IPS-15b (cell line): ENCODE data around the gene FGGY.

ENCODE experiments used
- H3K27me3 ChIP-seq: one replicate; pipeline ENCODE4 v1.6.1; 2013; ENCODE audit warnings: low read length; ENCODE audit not compliant: control insufficient read depth, insufficient read depth
- H3K36me3 ChIP-seq: one replicate; pipeline ENCODE4 v1.6.1; 2013; ENCODE audit warnings: low read length; ENCODE audit not compliant: control insufficient read depth, insufficient read depth
- H3K4me1 ChIP-seq: one replicate; pipeline ENCODE4 v1.6.1; 2013; ENCODE audit warnings: mild to moderate bottlenecking, low read length; ENCODE audit not compliant: control insufficient read depth, insufficient read depth
- H3K4me3 ChIP-seq: one replicate; pipeline ENCODE4 v1.5.1; 2013; ENCODE audit warnings: low read depth, low read length
- H3K9ac ChIP-seq: one replicate; pipeline ENCODE4 v1.6.1; 2013; ENCODE audit warnings: low read depth, mild to moderate bottlenecking, low read length
- H3K9me3 ChIP-seq: one replicate; pipeline ENCODE4 v1.6.1; 2013; ENCODE audit warnings: mild to moderate bottlenecking, low read length; ENCODE audit not compliant: control insufficient read depth, insufficient read depth

FGGY gene

DNA sequence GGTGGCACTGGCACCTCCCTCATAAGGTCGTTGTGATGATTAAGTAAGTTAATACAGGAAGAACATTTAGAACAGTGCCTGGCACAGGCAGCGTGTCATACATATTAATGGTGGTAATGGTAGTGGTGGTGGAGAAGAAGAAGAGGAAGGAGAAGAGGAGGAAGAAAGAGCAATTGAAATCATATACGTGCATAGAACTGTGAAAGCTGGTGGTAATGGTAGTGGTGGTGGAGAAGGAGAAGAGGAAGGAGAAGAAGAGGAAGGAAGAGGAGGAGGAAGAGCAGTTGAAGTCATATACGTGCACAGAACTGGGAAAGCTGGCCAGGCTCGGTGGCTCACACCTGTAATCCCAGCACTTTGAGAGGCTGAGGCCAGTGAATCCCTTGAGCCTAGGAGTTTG, 396.5 kb downstream of the FGGY start:
- no peaks in the 10 kb centered on the region for H3K36me3 ChIP-seq
- H3K4me3 ChIP-seq, result no peak overlapping the region
- H3K4me1 ChIP-seq, result peaks cover 8% of the 10 kb centered on the region
- no peaks in the 10 kb centered on the region for H3K9me3 ChIP-seq
- no peaks in the 10 kb centered on the region for H3K27me3 ChIP-seq
- no peak overlapping the region for H3K9ac ChIP-seq

DNA sequence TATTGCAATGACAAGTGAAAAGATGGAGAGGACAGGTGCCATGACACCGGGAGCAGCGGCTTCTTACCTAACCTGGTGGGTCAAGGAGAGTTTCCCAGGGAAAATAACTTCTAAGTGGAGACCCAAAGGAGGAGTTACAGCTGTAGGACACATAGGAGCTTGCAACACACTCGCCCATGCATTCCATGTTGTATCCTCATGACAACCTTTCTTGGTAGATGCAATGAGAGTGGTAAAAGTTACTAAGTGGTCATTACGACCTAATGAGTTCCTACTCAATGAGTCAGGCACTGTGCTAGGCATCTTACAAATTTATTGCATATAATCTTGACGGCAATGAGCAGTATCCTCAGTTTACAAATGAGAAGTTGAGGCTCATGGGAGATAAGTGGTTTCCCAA, 398.4 kb downstream of the FGGY start:
- Histone ChIP-seq H3K36me3 (no peaks in the 10 kb centered on the region), H3K4me3 (no peak overlapping the region), H3K27me3 (no peaks in the 10 kb centered on the region), H3K9ac (no peak overlapping the region), H3K9me3 (no peaks in the 10 kb centered on the region), H3K4me1 (peaks cover 15% of the 10 kb centered on the region)

DNA sequence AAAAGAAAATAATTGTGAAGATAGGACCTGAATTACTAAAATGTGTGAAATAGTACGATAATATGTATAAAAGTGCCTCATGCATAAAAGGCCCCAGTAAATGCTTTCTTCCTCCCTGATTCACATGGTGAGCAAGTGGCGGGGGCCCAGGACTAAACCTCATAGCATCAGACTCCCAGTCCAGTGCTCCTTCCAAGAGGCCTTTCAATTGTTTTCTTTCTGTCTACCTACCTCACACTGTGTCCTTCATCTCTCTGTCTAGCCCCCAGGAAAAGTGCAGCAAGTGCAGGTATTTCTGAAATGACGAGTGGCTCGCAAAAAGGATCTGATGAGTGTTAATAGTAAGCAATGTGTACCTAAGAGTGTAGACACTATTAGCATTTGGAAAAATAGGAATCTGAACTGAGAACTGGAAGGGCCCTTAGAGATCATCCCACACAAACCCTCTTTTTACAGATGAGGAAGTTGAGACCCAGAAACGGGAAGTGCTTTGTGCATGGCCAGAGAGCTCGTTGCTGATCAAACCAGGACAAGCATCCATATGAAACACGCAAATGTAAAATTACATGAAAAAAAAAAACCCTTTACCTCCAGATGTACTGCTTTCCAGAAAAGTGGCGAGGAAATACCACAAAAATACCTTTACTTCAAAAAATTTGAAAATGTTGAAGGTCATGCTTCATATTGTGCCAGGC, 399.7 kb downstream of the FGGY start:
- Histone ChIP-seq H3K36me3 (no peaks in the 10 kb centered on the region), H3K4me3 (no peak overlapping the region), H3K27me3 (no peaks in the 10 kb centered on the region), H3K9me3 (no peaks in the 10 kb centered on the region), H3K9ac (no peak overlapping the region), H3K4me1 (peaks cover 15% of the 10 kb centered on the region)

DNA sequence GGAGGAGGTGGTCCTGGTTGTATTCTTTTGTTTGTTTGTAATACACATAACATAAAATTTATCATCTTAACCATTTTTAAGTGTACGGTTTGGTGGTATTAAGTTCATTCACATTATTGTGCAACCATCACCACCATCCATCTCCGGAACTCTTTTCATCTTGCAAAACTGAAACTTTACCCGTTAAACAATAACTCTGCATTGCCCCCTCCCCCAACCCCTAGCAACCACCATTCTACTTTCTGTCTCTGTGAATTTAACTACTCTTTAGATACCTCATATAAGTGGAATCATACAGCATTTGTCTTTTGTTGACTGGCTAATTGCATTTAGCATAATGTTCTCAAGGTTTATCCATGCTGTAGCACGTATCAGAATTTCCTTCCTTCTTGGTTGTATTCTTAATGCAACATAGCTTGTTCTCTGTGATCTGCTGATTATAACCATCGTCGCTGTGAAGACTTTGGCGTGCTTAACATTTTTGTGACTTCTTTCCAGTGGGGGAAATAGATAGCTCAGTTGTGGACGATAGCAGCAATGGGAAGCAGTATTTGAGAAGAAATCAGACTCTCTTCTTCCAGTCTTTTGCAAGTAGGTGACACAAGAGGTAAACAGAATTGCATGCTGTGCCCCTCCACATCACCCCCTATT, 400.4 kb downstream of the FGGY start:
- Histone ChIP-seq H3K9me3 (no peaks in the 10 kb centered on the region), H3K4me3 (no peak overlapping the region), H3K27me3 (no peaks in the 10 kb centered on the region), H3K4me1 (peaks cover 15% of the 10 kb centered on the region), H3K9ac (no peak overlapping the region), H3K36me3 (no peaks in the 10 kb centered on the region)

DNA sequence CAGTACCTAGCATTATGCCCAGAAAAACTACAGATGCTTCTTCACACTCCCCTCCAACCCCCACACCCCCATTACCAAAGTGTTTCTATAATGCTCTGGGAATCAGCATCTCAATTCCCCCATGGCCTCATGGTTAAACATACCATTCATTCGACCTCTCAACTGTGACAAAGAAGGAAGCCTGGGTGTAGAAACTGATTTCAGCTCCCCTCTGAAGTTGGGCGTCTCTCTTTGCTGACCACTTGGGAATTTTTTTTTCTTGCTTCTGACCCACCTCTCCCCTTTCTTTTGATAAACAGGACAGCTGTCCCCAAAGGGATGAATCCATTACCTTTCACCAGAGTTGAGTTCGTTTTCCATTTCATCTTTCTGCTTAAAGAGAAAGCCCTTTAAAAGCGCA, 401.5 kb downstream of the FGGY start:
- peaks cover 15% of the 10 kb centered on the region for H3K4me1 ChIP-seq
- H3K9ac ChIP-seq, result no peak overlapping the region
- no peak overlapping the region for H3K4me3 ChIP-seq
- H3K27me3 ChIP-seq, result no peaks in the 10 kb centered on the region
- no peaks in the 10 kb centered on the region for H3K36me3 ChIP-seq
- H3K9me3 ChIP-seq, result no peaks in the 10 kb centered on the region

DNA sequence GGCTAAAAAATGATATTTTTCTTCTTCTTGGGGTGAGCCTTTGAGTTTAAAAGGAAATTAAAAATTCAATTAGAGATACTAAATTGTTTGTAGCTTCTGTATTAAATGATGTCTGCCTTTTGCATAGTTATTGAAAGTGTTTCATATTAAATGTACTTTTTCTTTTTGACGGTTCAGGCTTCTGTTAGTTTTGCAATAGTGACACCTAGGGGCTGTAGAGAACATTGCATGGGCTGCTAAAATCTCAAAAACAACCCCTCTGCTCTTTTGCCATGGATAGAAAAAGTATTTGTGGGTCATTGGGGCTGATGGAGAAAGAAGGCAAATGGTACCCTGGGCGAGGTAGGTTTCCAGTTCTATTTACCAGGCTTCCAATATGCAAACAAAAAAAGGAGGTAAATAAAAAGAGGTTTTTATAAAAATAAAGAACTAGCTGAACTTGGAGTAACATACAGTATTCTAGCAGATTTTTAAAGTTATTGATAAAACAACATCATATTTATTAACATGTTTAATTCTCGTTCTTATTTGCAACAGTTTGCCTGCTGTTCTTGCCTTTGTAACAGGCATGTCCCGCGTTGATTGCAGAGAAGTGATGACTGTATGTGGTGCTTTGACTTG, 402.4 kb downstream of the FGGY start:
- no peaks in the 10 kb centered on the region for H3K9me3 ChIP-seq

DNA sequence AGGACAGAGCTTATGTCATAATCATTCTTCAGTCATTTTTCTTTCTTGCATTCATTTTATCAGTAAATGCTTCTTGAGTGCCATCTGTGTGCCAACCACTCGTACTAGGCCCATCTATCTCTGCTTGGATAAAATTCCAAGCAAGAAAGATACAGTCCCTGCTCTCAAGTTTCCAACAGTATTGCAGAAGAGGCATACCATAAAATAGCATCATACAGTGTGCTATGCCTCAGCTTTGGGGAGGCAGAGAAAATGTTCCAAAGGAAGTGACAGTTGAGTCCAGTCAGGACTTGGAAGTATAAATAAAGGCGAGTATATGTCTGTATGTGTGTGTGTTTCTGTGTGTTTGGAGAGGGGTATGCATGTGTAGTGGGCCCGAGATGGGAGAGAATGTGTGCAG, 404.5 kb downstream of the FGGY start:
- Histone ChIP-seq H3K36me3 (no peaks in the 10 kb centered on the region), H3K4me3 (no peak overlapping the region), H3K27me3 (no peaks in the 10 kb centered on the region), H3K9me3 (no peaks in the 10 kb centered on the region), H3K4me1 (peaks cover 15% of the 10 kb centered on the region), H3K9ac (no peak overlapping the region)

More for the DNA sequence above, 402.4 kb downstream of the FGGY start:
- Histone ChIP-seq H3K4me1 (peaks cover 15% of the 10 kb centered on the region), H3K27me3 (no peaks in the 10 kb centered on the region), H3K4me3 (no peak overlapping the region), H3K9ac (no peak overlapping the region), H3K36me3 (no peaks in the 10 kb centered on the region)

DNA sequence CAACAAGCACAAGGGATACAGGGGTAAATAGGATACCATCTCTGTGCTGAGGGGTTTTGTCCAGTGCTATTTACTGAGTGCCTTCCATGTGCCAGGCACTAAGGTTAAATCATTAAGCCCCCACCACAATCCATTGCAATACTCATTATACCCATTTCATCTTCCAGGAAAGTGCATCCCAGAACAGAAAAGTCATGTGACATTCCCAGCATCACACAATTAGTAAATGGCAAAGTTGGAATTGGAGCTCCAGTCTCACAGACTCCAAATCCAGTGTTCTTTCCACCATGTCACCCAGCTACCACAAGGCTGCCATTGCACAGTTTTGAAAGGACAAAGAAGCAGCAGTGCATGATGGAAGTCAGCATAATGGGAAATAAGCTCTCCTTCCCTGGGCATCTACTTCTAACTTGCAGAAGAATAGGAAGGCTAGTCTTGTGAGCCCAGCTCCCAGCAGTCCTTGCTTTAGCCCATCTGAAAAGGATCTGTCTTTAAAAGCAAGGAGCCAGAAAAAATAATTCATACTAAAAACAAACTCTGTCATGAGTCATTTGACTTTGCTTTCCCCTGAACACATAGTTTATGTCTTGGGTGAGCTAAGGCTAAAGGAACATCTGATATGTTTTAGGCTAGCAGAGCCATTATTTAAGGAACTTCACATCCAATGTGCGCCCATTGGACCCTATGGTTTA, 406.5 kb downstream of the FGGY start:
- Histone ChIP-seq H3K4me1 (peaks cover 7% of the 10 kb centered on the region), H3K36me3 (no peaks in the 10 kb centered on the region), H3K27me3 (no peaks in the 10 kb centered on the region)

DNA sequence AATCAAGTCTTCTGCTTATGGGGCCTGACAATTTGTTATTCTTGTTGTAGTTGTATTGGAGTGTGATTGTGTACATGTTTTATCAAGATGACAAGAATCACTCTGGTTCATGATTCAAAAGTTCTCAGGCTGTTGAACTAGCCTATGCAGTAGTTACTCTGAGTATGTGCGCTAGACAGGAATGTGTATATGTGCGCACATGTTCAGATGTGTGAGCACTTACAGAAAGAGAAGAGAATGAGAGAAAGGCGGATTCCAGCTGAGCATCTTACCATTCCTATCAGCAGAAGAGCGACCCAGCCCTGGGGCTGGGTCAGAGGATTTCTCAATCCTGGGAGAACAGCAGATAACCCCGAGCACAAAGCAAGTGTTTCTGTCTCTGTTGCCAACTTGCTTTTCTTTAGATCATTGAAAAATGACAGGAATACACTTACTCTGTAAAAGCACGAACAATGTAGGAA, 407.1 kb downstream of the FGGY start:
- Histone ChIP-seq H3K27me3 (no peaks in the 10 kb centered on the region), H3K36me3 (no peaks in the 10 kb centered on the region), H3K9me3 (no peaks in the 10 kb centered on the region), H3K4me1 (peaks cover 2% of the 10 kb centered on the region), H3K9ac (no peak overlapping the region), H3K4me3 (no peak overlapping the region)

More for the DNA sequence above, 406.5 kb downstream of the FGGY start:
- no peaks in the 10 kb centered on the region for H3K9me3 ChIP-seq
- H3K9ac ChIP-seq, result no peak overlapping the region
- H3K4me3 ChIP-seq, result no peak overlapping the region

DNA sequence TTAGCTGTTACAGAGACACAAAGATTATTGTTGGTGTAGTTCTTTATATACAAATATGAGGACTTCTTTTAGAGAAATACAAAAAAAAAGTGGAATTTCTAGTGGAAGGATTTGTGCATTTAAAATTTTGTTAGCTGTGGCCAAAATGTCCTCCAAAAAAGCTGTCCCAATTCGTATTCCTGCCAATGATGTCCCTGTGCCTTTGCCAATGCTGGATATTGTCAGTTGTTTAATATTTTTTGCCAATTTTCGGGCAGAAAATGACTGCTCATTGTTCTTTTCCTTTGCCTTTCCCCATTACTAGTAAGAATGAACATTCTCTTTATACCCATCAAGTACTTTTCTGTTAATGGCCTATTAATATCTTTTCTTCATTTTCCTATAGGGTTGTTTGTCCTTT, 407.8 kb downstream of the FGGY start:
- Histone ChIP-seq H3K9me3 (no peaks in the 10 kb centered on the region), H3K4me1 (no peaks in the 10 kb centered on the region), H3K9ac (no peak overlapping the region), H3K4me3 (no peak overlapping the region), H3K27me3 (no peaks in the 10 kb centered on the region), H3K36me3 (no peaks in the 10 kb centered on the region)

DNA sequence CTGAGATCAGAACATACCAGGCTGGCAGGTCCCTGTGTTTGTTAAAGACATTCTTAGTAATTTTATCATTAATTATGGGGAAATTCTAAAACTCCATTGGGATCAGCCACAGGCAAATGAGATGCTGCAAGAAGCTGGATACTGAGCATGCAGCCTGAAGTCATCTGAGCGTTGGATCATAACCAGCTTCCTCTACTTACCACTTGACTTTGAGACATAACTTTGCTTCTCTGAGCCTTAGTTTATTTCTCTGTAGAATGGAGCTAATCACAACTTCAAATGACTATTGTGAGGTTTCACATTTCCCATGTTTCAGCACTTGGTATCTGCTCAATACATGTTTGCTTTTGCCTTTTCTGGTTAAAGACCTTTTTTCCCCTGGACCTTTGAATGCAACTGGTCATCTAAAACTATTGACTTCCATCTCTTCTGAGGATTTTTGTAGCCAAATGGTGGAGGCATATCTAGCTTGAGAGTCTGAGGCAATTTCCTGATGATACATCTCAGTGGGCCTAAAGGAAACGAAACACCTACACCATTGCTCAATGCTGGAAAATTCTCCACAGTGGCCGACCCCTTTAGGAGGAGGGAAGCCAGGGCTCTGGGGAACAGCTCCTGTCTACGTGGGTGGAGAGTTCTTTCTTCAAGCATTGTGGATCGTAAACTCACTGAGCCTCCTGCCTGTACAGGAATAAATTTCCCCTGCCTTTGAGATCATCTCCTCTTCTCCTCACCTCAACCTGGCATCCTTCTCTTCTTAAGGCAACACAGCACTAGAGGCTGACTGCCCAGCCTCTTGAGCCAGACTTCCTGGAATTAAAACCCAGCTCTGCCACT, 408.8 kb downstream of the FGGY start:
- no peak overlapping the region for H3K4me3 ChIP-seq
- H3K4me1 ChIP-seq, result no peaks in the 10 kb centered on the region
- H3K36me3 ChIP-seq, result no peaks in the 10 kb centered on the region
- H3K9ac ChIP-seq, result no peak overlapping the region
- H3K27me3 ChIP-seq, result no peaks in the 10 kb centered on the region
- no peaks in the 10 kb centered on the region for H3K9me3 ChIP-seq
